ENCODE results near the gene CDPF1.

DNA sequence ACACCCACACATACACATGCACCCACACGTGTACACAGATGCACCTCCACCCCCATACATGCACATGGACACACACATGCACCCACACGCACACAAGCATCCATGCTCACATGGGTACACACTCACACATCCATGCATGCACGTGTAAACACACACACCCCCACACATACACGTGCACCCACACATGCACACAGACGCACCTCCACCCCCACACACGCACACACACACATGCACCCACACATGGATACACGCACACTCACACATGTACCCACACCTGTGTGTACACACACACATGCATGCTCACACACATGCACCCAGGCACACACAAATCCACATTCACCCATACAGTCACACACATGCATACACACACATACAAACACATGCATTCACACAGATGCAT, 24.5 kb downstream of the CDPF1 start:
- TF ChIP-seq CTCF (IDR thresholded peaks at IDR 0.05; ENCODE audit: insufficient read depth, low read depth, low read length) (no peak), EZH2 (IDR thresholded peaks at IDR 0.05; ENCODE audit: insufficient read depth, low read length) (no peak)
